DMS53 treated with DMSO at 0.1 percent for 48 hours (cell line): ENCODE measurements around the gene MOXD1.
A peak's percentile ranks its signal among the peaks of the same experiment; 100 is the strongest.

Experiments used
- DNase-seq: peaks from one replicate; lab custom pipeline; 2025; ENCODE audit not compliant: unreplicated experiment; lab: John Stamatoyannopoulos, UW

Gene MOXD1

DNA sequence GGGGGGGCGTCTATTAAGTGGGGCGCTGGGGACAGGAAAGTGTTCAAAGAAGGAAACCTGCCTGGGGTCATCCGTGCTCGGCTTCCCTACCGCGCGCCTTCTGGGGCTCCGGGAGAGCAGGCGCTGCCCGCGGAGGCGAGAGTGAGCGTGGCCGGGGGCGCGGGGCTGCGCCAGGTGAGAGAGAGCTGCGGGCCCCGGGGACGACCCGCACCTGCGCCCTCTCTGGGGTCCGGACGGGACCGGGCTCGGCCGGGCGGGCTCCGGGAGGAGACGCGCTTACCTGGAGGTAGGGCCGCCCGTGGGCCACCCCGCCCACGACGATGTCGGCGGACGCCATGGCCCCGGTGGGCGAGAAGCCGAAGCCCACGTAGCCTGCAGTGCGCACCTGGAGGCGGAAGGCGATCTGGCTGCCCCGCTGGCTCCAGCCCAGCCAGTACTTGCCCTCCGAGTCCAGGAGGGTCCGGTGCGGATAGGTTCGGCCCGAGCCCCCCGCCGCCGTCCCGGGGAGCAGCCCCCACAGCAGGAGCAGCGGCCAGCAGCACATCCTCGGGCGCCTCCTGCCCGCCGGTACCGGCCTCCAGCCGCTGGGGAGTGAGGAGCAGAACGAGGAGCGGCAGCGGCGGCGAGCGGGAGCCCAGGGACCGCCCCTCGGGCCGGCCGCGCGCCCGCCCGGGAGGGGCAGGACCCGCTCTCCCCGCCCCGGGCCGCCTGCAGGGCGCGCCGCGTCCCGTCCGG, at the start of gene MOXD1:
MOXD1 (minus strand) TSS at position 593 of the 735 bp plus-strand sequence; CDS start at position 544, 49 bp downstream.
- DNase-seq, result peak; percentile 11

DNA sequence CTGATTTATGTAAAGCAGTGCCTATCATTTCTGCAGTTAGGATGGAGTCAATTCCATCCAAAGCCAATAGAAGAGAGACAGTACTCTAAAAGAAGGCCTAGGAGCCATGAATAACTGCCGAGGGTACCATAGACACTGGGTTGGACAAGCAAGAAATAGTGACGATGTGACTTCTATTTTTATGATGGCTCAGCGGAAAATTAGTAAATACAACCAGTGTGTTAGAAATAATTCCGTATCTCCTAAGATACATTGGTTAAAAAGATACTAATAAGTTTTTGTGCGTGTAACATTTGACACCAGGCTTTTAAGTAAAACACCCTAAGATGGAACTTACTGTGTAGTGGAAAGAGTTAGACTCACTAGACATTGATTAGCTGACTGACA, 45.6 kb upstream of the MOXD1 start:
- DNase-seq, result no peak

DNA sequence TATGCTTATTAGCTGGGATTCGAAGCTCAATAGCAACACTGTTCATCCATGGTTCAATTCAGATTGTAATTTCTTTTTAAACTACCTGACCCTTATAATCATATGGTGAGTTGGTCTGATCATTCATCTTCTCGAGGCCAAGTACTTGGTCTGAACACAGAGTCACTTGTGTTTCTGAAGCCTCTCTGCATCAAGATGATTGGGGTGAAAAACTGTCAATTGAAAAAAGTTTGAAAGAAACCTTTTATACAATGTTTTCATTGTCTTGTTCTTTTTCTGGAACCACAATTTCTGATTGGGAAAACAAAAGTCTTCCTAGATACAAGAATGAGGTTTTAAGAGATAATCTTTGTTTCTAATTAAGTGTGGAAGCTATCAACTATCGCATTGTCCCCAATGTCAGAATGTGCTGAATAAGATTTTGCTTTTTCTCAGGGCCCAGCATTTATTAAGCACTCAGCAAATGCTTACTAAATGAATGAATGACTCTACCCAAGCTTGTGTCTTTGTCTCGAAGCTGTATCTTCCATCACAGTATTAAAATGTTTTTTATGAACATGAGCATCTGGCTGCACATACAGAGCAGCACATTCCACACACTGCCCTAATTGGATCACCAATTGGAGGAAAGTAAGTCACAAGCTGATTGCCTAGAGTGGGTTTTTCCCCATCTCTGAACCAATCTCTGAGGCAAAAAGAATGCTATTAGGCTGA, 45.0 kb upstream of the MOXD1 start:
- no peak for DNase-seq

- no peak for DNase-seq
Measured at GRCh38 chr6:132445201-132445951, 44.1 kb upstream of the MOXD1 start.

DNA sequence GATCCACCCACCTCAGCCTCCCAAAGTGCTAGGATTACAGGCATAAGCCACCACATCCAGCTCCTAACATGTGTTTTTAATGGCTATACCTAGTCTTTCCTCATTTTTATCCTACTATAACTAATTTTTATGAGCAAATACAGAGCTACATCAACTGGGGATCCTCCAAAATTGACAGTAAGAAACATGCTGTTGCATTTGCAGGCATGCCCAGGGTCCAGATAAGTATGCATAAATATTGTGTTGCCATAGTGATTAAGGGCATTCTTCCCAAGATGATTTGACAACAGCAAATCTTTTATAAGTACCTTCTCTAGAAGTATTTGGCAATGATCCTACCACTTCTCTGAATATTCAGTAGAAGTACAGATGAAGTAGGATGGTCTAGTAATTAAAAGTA, 41.9 kb upstream of the MOXD1 start:
- DNase-seq, result no peak

- DNase-seq, result no peak
Measured at GRCh38 chr6:132430110-132430509, 28.8 kb upstream of the MOXD1 start.

DNA sequence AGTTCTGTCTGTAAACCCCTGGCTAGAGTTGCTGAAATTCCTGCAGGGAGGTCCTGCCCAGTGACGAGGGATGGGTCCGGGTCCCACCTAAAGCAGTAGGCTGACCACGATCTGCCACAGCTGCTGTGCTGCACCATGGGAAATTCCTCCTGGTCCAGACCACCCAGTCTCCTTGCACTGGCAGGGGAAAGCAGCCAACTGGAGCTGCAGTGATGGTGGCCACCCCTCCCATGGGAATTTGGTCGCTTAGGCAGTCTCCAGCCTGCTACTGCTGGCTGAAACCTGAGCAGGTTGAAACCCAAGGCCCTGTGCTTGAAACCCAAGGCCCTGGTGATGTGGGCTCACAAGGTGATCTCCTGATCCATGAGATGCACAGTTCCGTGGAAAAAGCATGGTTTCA, 23.9 kb upstream of the MOXD1 start:
- DNase-seq, result no peak

DNA sequence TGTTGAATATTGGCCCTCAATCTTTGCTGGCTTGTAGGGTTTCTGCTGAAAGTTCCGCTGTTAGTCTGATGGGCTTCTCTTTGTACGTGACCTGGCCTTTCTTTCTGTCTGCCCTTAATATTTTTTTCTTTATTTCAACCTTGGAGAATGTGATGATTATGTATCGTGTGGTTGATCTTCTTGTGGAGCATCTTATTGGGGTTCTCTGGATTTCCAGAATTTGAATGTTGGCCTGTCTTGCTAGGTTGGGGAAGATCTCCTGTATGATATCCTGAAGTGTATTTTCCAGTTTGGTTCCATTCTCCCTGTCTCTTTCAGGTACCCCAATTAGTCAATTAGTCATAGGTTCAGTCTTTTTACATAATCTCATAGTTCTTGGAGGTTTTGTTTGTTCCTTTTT, 22.6 kb upstream of the MOXD1 start:
- no peak for DNase-seq

DNA sequence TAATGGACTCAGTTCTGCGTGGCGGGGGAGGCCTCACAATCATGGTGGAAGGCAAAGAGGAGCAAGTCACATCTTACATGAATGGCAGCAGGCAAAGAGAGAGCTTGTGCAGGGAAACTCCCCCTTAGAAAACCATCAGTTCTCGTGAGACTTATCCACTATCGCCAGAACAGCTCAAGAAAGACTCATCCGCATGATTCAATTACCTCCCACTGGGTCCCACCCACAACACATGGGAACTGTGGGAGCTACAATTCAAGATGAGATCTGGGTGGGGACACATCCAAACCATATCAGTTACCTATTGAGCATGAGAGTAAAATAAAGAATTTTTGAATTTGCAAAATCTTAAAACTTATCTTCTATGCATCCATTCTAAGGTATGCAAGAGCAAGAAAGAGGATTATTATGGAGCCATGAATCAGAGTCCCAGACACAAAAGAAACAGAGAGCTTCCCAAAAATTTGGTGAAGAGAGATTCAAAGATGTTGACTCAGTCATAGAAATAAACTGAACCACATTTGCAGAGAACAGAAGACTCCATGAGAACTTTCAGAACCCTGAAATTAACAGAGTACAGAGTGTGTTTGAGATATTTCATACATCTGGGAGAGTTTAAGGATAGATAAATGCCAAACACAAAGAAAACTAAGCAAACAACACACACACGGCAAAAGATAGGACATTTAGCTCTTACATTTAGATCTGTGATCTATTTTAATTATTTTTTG, 17.1 kb upstream of the MOXD1 start:
- DNase-seq, result no peak

- DNase-seq, result no peak
Measured at GRCh38 chr6:132414761-132415160, 13.5 kb upstream of the MOXD1 start.

- no peak for DNase-seq
Measured at GRCh38 chr6:132414322-132414721, 13.0 kb upstream of the MOXD1 start.

DNA sequence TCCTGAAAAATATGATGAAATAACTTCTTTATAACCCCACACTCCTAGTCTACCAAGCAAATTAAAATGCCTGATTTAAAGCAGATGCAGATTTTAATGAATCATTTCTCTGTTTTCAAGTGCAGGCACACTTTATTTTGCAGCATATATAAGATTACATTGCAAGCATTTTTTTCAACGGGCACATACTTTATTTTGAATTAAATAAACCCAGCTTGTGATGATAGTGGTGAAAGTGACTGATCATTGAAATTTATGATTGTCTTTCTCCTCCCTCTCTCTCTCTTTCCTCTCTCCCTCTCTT, 12.2 kb upstream of the MOXD1 start:
- DNase-seq, result no peak

DNA sequence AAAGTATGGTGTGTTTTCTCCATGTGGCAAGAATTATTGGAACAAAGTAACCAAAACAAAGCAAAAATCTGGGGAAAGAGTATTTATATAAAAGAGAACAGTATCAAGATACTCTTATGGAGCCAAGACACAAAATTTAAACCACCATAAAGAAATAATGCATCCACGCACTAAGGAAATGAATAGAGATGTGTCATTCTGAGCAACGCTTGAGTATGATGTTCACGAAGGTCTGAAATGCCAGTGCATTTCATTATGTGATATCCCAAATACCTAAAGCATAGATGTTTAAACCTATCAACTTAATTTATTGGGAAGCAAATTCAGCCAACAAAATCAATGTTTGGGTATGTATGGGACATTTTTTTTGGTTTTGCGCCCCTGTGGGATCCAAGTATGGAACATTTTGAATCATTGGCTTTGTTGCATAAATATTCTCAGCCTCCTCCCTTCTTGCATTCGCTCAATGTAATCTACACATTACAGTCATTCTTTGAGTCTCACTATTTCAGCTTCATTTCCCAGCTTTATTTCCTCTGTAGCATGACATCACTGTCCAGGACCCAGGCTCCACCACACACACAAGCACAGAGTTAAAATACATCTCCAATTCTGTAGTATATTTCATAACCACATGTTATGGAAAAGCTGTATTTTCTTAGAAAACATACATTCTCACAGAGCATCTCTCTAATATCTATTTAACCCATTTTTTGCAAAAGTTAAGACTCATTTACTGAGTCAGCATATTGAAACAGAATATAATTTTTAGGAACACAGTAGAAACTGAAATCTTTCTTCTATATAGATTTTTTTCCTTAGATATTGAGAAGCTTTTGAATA, 11.6 kb upstream of the MOXD1 start:
- DNase-seq, result no peak

GRCh38 chr6:132411296-132411695, 10.0 kb upstream of the MOXD1 start:
- no peak for DNase-seq

DNA sequence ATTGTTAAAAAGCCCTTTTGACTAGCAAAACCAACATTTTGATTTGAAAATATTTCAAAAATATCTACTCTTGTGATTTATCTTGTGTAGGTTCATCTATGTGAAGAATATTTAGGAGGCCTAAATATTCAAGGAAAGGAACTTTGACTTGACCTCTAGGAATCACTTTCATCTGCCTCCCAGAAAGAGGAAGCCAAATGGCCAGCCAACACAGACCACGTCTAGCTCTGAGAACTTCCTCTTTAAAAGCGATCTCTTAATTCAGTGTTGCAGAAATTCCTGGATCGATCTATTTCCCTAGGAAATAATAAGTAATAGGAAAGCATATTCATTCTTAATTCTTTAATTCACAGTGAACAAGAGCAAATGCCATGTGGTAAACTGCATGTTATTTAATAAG, 9.6 kb upstream of the MOXD1 start:
- DNase-seq, result no peak

DNA sequence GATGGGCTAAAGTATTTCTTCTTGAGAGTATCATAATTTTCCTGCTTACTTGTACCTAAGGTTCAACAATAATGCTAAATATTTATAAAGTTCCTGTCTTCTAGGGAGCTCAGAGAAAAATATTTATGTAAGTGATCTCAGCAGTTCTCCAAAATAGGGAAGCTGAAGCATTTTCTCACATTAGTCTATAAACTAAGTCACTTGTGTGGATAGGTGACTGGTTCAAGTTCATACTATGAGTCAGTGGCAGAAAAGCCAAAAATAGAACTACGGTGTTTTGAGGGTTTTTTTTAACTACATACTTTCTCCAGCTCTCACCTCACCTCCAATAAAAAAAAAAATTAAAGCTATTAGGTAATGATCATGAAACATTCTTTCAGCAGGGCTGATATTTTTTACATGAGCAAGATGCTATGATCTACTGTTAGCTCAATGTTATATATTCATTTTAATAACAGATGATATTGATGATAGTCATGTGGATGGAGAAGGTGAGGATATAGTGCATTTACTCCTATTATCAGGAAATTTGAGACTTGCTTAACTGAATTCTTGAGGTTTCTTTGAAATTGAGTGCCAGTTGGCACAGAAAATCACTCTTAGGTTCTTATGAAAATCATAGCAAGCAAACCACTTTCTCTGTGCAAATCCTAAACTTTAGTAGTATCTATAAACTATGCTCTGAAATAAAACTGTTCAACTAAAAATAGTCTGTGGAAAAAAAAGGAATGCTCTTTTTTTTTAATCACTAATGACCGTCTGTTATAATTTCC, 4.1 kb upstream of the MOXD1 start:
- DNase-seq, result no peak

DNA sequence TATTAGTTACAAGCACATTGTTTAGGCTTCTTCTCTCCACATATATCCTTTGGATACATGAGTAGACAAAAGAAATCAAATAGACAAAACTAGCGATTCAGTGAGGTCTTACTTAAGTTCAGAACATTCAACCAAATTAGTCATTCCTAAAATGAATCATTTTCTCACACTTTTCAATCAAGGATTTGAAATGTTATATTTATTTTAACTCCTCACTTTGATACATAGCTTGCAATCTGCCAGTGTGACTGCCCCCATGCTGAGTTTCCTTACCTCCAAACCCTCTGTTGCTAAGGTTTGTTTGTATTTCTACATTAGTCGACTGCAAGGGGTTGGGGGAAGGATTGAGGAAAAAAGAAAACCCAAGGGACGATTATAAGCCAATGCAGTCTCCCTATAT, 3.5 kb upstream of the MOXD1 start:
- no peak for DNase-seq

- DNase-seq, result no peak
Measured at GRCh38 chr6:132404330-132404729, 3.1 kb upstream of the MOXD1 start.

GRCh38 chr6:132401618-132402285, 477 bp upstream of the MOXD1 start:
- DNase-seq, result no peak
